GM19351 (cell line): ENCODE measurements around the gene FYN.
A peak's percentile ranks its signal among the peaks of the same experiment; 100 is the strongest.

ENCODE experiments used
- ATAC-seq: cut with Tn5 transposase; IDR thresholded peaks from one replicate; pipeline ENCODE4 v1.9.1; 2021; ENCODE audit warnings: mild to moderate bottlenecking, moderate library complexity; ENCODE audit not compliant: unreplicated experiment

Gene FYN

DNA sequence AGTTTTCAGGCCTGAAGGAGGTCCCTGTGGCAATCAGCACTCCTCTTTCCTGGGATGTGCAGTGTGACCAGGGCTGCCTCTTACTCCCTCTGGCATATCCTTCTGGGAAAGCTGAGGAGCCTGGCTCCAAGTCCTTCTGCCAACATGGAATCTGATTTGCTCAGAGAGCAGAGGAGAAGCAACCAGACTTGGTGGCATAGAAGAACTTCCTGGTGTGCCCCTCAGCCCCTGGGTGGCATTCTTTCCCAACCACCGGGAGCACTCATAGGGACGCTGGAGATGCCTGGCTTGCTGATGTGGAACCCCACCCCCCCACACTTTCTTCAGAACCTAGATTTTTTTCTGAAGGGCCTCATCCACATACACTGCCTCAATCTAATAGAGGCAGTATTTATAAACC, 160.0 kb downstream of the FYN start:
- no peak for ATAC-seq

DNA sequence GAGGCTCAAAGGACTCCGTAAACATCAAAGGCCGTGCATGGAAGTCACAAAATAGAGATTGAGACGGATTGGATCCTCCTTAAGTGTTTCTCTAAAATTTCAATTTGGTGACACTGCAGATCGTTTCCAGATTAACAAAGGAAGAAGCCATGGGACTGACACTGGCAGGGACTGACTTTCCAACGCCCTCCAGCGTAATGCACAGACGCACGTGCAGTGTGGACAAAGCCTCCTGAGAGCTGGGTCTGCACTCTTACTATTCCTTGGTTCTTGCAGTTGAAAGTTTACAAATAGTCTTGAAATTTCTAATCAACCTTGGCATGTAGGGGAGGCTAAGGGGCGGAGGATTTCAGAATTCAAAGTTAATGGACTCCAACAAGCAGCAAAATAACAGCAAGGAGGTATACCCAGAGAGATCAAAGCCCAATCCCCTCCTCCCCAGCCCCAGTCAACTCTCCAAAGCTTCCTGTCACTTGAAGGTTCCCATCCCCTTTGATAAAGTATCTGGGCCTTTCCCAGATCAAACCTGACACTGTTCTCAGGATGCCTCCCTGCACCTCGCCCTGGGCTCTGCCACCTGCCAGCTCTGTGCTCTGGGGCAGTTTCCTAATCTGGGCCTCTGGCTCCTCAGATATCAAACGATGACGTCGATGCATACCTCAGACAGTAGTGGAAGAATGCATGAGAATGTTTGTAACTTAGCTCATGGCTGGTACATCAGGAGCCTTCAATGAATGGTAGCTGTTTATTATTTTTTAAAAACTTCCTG, 161.1 kb downstream of the FYN start:
- ATAC-seq, result no peak

DNA sequence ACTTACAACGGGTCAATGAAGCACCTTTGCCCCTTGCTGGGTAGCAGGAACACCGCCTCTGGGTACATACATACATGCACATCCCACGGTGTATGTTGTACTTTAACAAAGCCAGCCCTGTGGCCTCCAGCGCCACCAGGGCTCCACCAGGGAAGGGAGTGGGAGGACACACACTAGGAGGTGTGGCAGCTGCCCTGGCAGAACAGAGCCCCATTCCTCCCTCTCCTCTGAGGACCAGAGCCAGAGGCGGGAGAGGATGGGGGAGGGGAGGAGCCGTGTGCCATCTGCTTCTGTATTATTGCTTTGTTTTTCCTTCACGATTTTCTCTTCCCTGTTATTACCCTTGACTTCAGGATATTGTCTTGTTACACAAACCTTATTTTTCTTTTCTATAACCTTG, 161.8 kb downstream of the FYN start:
- ATAC-seq, result no peak

DNA sequence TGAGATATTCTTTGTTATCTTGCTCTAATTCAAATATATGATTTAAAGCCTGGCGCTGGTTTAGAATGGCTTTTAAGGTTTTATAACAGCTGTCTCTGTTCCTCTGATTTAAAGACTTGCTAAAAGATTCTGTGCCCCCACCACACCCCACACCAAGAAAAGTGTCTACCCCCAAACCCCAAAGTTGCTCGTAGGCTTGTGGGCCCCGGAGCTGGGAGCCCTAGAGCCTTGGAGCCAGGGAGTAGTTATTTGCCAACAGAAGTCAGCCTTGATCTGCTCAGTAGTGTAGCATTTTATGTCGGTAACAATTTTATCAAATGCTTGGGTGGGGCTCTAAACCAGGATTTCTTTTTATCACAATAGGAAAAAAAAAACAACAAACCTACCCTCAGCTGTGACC, 162.3 kb downstream of the FYN start:
- ATAC-seq, result no peak

DNA sequence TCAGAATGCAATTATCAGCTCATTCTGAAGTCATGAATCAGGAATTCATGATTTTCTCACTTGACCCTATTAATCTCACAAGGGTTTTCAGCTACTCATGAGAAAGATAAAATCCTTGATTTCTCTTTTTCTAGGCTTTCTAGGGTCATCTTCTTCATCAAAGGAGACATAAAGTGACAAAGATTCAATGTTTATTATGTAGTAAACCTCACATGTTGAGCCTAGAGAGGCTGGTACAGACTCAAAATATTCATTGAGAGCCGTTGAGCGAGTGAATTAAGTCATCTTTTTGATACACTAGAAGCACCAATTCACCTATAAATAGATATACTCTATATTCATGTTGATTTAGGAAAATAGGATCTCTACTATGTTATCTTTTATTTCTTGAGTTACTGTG, 162.8 kb downstream of the FYN start:
- no peak for ATAC-seq

DNA sequence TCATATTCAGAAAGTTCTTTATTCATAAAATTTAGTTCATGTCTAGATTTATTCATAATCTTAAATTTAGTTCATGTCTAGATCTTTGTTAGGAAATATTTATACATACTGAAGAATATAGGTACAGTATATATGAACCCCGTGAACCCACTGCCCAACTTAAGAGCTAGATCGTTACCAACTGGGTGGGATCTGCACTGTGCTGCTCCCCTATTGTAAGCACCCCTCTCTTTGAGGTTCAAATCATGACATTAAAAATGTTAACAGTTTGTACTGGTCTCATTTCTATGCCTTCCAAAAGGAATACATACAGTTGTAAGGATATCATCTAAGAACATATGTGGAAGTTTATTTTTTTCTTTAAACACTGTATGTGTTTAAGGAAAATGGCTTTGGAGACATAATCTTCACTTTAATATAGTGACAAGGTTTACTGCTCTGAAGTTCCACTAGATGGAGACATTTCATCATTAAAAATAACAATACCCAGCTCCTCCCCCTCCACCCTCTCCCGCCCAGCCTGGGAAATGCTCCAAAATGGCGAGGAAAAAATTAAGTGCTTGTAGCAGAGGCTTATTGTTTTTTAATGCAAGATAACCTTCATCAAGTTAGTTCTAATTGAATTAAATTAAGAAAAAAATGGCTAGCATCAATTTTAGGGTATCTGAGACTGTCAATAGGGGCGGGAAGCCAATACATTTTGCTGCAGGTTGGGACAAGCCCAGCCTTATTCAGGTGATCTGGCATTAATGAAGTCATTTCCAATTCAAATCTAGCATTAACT, 163.4 kb downstream of the FYN start:
- ATAC-seq, result peak; percentile 89

DNA sequence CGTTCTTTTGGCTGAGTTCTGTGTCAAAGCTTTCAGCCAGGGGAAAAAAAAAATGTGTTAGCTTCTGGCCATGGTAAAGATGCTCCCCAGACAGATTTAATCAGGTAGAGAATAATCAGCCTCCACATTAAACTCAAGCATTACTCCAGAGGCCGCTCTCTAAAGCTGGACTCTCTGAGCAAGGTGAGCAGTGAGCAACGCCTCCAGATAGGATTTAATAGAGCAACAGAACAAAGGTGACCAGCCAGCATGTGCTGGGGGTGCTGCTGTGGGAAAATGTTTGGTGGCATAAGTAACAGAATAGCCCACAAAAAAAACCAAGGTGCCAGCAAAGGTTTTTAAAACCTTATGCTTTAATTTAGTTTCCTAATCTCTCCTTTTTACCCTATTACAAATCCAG, 164.1 kb downstream of the FYN start:
- no peak for ATAC-seq

DNA sequence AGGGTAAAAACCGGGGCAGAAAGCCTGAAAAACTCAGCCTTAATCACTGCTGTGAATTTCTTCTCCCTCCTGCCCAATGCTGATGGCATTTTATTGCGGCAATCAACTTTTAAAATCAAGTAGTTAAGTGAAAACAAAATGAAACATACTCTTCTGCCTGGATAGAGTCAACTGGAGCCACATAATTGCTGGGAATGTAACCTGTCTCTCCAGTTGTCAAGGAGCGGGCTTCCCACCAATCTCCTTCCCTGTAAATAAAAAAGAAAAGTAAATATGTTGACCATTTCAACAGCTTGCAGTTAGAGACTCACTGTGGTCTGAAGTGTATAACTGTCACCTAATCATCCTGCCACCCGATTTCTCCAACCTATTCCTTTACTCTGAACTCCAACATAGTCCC, 165.5 kb downstream of the FYN start:
- no peak for ATAC-seq

DNA sequence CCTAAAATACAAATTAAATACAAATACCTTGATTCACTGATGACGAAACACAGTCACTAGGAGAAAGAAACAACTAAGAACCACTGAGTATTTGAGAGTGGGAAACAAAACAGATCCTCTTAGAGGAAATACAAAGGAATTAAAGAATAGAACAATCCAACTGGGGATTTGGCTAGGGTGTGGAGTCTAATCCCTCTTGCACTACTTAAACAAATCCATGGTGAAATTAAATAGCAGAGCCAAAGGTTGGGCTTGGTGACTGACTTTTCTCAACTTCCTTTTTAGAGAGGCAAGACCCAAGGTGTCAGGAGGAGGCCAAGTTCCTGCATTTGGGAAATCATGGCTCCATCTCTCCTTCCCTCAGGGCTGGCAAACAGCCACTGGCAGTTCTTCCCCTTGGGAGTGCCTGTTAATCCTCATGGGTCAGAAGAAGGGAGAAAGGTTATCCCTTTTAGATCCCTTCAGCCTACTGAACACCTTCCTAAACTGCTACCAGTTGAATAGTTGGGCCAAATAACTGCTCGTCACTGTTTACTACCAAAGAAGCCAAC, 166.3 kb downstream of the FYN start:
- no peak for ATAC-seq

DNA sequence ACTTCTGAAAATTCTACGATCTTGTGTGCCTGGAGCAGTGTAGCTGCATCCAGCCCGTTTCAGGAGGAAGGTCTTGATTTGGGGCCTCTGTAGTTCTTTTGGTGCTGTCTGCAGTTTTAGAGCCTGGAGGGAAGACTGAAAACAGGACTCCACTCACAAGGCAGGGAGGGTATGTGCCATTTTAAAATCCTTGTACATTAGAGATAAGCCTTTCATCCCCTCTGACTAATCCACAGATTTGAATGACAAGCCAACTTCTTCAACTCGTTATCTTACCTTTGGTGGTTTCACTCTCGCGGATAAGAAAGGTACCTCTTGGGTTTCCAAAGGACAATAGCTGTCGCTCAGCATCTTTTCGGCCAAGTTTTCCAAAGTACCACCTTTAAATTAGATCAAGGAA, 169.5 kb downstream of the FYN start:
- no peak for ATAC-seq

DNA sequence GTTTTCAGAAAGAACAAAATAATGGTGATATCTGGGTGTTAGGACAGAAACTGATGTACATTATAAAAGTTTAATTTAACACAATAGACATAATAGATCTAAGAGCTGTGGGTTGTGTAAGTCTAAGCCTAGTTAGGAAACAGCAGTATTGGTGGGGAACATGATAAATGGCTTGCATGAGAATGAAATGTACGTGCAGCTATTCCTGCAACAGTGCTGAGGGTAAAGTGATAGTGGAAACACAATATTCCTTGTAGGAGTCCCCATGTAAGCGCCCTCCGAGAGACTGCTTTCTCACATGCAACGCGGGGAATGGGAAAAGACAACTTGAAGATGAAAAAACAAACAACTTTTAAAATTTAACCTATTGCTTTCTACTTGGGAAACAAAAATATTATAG, 171.0 kb downstream of the FYN start:
- no peak for ATAC-seq

DNA sequence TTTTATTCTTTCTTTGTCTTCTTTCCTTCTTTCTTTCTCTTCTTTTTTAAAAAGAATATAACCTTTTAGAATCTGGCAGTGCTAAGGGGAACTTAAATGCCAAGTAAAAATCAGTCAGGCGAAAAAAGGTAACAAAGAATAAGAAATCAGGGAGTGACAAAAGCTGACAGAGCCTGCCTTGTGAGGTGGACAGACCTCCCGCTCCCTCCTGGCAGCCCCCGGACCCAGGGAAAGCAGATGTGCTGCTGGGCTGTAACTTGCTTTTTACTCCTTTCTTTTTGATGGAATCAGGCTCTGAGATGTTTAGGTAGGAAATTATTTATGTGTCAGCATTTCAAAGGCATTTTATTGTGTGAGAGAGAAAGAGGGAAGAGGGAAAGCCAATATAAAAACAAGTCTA, 172.1 kb downstream of the FYN start:
- no peak for ATAC-seq

DNA sequence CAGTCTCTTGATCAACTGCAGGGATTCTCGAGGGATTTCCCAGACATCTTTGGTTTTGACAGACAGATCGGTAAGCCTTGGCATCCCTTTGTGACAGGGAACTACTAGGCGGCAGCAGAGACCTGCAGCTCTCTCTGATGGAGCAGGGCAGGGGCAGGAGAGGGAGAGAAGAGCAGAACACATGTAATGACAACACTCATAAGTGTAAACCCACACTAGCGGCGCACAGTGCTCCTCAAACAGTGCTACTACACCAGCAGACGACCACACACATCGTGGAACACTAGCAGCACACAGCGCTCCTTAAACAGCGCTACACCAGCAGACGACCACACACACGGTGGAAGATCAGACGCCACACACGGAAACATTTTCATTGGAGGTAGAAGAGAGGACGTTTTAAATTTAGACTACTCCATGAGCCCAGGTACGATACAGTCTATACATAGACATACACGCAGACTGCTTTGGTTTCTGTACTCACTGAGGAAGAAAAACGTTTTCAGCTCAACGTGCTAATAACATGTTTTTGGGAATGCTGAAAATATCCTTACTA, 173.0 kb downstream of the FYN start:
- no peak for ATAC-seq

DNA sequence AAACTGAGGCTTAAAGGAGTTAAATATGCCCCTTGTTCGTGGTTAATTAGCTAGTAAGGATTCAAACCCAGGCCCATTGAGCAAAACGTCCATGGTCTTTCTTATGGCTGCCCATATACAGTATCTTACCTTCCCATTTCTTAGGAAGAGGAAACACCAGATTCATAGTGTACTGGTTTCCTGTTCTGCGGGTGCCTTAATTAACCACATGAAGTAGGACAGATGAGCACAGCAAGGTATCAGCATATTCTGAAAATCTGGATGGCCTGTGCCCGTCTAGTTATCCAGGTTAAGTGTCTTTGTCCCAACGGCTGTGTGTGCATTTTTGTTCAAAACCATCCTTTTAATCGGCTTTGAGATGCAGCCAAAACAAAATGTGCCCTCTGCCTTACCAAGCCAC, 174.1 kb downstream of the FYN start:
- no peak for ATAC-seq

DNA sequence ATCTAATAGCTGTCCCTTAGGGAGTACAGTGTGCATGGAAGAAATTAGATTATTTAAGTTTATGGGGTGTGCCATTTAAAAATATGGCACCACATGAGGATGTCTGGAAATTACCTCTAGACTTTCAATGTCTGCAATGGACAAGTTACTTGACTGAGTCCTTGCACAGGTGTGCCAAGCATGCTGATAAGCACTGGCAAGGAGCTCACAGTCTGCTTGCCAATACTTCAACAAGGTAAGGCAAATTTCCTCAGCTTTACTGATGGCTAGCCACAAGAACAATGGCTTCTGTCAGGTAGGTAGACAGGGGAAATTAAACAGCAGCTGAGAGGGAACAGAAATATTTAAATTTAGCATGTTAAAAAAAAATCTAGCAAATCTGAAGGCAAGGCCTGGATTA, 176.4 kb downstream of the FYN start:
- ATAC-seq, result no peak

DNA sequence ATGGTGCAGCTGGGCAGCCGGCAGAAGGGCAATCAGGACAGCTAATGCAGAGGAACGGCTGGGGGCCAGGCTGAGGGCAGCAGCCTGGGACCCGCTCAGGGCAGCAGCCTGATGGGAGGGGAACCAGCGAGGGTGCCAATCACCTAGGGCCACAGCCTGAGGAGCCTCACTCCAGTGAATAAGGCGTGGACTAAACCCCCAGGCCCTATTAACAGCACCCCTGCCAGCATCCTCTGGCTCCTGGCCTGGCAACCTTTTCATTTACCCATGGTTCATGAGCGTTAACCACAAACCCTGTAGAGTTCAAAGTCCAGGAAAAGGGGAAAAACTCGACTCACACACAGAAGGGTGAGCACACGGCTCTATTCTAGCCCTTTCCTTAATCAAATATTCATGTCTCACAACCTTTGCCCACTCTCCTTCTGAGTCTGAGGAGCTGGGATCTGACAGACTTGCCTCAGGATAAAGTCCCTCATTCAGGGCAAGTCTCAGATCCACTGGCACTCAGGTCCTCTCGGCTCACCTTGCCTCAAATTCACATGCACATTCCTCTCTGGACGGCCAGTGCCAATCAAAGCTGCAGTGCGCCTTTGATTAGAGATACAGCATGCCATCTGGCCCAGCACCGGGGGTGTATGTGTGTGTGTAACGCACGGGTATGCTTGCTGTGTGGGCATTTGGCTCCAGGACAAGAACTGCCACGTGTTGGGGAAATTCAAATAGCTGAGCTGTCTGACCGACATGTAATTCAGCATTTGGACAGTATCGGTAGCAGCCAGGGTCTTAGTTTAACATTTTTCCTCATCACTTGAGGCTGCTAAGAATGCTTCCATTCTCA, 180.7 kb downstream of the FYN start:
- no peak for ATAC-seq

DNA sequence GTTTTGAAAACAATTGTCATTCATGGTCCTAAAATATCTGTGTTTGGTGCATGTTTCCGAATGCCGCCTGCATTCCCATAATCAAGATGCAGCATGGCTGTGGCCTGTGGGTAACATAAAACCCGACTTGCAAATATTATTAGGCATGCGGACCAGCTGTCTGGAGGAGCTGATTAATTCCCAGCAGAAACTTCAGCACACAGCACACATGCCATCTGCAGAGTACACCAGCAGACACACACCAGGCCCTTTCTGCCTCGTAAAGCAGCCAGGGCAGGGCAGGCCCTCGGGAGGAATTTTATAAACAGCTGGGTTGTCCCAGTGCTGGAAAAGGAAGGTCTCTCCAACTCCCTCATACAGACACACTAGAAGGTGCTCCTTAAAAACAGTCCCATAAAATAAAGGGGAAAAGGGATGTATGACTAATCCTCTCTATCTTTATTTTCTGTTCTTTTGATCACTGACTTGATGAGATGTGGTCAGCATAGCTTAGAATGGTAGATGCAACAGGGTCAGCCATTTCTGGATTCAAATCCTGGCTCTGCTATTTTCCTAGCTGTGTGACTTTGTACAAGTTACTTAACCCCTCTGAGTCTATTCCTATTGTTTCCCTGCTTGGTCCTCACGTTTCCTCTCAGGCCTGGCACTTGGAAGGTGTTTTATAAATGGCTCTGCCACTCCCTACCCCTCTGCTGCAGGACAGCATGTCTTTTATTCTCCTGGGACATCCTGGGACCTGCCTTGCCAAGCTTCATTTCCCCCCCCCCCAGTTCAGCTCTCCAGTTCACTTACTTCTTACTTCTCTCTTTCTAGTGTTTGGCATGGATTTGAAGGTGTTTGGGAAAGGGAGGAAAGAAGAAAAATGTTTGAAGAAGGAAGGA, 181.7 kb downstream of the FYN start:
- no peak for ATAC-seq

DNA sequence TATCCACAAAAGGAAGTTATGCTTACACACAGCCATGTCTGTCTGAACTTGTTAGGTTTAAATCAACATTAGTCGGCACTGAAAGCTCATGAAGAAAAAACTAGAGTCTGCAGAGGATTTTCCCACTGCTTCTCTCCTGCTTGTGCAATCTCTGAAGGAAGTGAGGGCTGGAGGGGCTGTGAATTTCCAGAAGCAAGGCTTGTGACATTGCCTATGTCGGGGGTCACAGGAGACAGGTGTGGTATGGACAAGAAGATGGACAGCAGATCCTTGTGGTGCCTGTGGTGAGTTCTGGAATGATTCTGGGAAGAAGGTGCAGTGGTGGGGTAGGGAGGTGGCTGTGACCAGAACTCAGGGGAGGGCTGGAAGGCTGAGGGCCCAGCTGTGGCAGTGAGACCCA, 183.3 kb downstream of the FYN start:
- no peak for ATAC-seq

DNA sequence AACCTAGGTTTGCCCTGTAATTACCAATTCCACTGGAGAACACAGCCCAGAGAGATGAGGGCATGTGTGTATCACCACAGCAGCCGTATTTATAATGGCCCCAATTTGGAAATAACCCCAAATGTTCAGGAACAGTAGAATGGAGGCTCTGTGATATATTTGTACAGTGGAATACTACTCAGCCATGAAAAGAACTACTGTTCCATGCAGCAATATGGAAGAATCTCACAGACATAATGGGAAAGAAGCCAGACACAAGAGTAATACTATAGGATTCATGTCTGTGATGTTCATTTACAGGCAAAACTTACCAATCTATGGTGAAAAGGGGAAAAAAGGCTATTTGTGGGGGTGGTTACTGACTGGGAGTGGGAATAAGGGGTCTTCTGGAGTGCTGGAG, 183.8 kb downstream of the FYN start:
- no peak for ATAC-seq

DNA sequence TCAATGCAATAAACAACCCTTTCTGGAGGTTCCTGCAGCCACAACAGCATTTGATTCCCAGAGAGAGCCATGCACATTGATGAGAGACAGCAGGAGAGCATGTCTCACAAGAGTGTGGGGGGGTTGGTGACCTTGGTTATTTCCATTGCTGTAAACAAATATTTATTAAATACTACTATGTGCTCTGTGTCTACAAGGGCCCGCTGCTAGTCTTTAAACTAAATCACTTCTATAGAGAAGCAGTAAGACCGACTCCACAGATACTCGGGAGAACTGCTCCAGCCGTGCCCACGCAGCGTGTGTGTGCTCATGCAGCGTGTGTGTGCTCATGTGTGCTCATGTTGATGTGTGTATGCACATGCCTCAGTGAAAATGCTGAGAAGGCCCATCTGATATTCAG, 184.9 kb downstream of the FYN start:
- ATAC-seq, result no peak
